H1 (cell line): ENCODE data around the gene FASN.

Experiments
- EP300 ChIP-seq, 2 experiments: IDR thresholded peaks; 1 replicate in 1 of 2; 2 replicates in 1 of 2; pipeline ENCODE4 v1.6.1; 2011 to 2012; ENCODE audit warnings: low read depth in 2 of 2, low read length in 2 of 2, mild to moderate bottlenecking in 2 of 2, borderline replicate concordance in 1 of 2, inconsistent platforms in 1 of 2, moderate library complexity in 1 of 2
- GABPA ChIP-seq: IDR thresholded peaks from 2 replicates; pipeline ENCODE4 v1.6.1; 2011; ENCODE audit warnings: mild to moderate bottlenecking, low read length, moderate library complexity, borderline replicate concordance; ENCODE audit not compliant: insufficient read depth
- TAF1 ChIP-seq: IDR thresholded peaks from 2 replicates; pipeline ENCODE4 v1.6.1; 2011; ENCODE audit warnings: mild to moderate bottlenecking, low read depth, low read length

DNA sequence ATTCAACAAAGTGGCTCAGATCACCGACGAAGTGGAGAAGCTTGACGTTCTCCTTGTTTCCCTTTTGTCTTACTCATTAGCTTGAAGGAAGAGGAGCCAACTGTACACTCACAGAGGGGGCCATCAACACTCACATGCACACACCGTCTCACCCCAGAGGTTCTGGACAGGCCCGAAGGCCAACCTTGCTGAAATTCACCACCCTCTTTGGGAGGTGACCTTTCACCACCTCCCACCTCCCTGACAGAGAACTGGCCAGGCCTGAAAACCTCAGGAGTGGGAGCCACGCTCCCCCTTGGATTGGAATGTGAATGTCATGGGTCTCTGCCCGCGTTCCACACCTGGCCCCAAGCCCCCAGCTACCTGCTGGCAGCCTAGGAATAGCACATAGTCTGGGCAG, 62.5 kb downstream of the FASN start:
- TF ChIP-seq TAF1 (no peak), EP300 (IDR thresholded peaks at IDR 0.05; ENCODE audit: borderline replicate concordance in 1 of 2, low read depth in 2 of 2, low read length in 2 of 2) (no peak), GABPA (no peak)
